ENCODE data around the gene C16orf74. TPM values are rescaled to one million over a fixed set of nuclear protein-coding genes. Genes with fewer than 3 reads are reported as not detected.

The C16orf74 gene
- total and polyA plus RNA-seq, 2 of the 8 experiments (the other 6 are each of a cell fraction or from before 2014, with no cell fraction given), result 7.3 to 9.3 TPM

DNA sequence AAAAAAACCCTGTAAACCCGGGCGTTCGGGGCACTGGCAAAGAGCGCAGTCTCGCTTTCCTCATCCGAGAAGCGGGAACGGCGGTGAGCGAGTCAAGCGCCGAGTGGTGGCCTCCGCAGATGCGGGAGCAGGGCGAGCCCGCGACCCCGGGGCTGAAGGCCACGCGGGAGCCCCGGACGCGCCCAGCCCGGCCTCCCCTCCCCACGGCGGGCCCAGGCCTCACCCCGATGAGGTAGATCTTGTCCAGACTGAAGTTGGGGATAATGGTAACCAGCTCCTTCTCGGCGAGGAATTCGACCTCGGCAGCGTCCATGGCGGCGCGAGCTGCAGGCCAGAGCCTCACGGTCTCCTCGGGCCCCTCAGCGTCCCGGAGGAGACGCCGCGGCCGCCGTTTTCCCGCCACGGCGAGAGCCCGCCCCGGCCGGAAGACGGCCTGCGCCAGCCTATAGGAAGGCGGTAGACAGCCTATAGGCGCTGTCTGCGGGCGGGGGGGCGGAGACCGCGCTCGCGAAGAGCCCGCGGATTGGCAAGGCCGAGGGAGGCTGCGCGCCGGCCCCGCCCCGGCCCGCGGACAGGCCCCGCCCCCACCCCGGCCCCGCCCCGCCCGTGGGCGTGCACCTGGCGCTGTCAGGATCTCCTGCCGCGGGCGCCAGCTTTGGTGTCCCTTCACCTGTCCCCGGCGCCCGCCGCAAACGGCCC is 62.2 kb downstream of the C16orf74 start, which contains the start of gene GINS2 (continued):
- TF ChIP-seq, protein P1, sequence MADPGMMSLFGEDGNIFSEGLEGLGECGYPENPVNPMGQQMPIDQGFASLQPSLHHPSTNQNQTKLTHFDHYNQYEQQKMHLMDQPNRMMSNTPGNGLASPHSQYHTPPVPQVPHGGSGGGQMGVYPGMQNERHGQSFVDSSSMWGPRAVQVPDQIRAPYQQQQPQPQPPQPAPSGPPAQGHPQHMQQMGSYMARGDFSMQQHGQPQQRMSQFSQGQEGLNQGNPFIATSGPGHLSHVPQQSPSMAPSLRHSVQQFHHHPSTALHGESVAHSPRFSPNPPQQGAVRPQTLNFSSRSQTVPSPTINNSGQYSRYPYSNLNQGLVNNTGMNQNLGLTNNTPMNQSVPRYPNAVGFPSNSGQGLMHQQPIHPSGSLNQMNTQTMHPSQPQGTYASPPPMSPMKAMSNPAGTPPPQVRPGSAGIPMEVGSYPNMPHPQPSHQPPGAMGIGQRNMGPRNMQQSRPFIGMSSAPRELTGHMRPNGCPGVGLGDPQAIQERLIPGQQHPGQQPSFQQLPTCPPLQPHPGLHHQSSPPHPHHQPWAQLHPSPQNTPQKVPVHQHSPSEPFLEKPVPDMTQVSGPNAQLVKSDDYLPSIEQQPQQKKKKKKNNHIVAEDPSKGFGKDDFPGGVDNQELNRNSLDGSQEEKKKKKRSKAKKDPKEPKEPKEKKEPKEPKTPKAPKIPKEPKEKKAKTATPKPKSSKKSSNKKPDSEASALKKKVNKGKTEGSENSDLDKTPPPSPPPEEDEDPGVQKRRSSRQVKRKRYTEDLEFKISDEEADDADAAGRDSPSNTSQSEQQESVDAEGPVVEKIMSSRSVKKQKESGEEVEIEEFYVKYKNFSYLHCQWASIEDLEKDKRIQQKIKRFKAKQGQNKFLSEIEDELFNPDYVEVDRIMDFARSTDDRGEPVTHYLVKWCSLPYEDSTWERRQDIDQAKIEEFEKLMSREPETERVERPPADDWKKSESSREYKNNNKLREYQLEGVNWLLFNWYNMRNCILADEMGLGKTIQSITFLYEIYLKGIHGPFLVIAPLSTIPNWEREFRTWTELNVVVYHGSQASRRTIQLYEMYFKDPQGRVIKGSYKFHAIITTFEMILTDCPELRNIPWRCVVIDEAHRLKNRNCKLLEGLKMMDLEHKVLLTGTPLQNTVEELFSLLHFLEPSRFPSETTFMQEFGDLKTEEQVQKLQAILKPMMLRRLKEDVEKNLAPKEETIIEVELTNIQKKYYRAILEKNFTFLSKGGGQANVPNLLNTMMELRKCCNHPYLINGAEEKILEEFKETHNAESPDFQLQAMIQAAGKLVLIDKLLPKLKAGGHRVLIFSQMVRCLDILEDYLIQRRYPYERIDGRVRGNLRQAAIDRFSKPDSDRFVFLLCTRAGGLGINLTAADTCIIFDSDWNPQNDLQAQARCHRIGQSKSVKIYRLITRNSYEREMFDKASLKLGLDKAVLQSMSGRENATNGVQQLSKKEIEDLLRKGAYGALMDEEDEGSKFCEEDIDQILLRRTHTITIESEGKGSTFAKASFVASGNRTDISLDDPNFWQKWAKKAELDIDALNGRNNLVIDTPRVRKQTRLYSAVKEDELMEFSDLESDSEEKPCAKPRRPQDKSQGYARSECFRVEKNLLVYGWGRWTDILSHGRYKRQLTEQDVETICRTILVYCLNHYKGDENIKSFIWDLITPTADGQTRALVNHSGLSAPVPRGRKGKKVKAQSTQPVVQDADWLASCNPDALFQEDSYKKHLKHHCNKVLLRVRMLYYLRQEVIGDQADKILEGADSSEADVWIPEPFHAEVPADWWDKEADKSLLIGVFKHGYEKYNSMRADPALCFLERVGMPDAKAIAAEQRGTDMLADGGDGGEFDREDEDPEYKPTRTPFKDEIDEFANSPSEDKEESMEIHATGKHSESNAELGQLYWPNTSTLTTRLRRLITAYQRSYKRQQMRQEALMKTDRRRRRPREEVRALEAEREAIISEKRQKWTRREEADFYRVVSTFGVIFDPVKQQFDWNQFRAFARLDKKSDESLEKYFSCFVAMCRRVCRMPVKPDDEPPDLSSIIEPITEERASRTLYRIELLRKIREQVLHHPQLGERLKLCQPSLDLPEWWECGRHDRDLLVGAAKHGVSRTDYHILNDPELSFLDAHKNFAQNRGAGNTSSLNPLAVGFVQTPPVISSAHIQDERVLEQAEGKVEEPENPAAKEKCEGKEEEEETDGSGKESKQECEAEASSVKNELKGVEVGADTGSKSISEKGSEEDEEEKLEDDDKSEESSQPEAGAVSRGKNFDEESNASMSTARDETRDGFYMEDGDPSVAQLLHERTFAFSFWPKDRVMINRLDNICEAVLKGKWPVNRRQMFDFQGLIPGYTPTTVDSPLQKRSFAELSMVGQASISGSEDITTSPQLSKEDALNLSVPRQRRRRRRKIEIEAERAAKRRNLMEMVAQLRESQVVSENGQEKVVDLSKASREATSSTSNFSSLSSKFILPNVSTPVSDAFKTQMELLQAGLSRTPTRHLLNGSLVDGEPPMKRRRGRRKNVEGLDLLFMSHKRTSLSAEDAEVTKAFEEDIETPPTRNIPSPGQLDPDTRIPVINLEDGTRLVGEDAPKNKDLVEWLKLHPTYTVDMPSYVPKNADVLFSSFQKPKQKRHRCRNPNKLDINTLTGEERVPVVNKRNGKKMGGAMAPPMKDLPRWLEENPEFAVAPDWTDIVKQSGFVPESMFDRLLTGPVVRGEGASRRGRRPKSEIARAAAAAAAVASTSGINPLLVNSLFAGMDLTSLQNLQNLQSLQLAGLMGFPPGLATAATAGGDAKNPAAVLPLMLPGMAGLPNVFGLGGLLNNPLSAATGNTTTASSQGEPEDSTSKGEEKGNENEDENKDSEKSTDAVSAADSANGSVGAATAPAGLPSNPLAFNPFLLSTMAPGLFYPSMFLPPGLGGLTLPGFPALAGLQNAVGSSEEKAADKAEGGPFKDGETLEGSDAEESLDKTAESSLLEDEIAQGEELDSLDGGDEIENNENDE (IDR thresholded peaks at IDR 0.05; ENCODE audit: insufficient replicate concordance, low read length), result no peak
- TF ChIP-seq ZNF274 (IDR thresholded peaks at IDR 0.05; ENCODE audit: borderline replicate concordance, extremely low read depth, low read length) (no peak), HDAC2 (IDR thresholded peaks at IDR 0.05; ENCODE audit: borderline replicate concordance in 1 of 2, low read depth in 2 of 2, low read length in 2 of 2) (no peak; a peak in 1 of 4 replicates), BRCA1 (IDR thresholded peaks at IDR 0.05; ENCODE audit: low read depth, low read length) (no peak), RXRA (IDR thresholded peaks at IDR 0.05; ENCODE audit: insufficient read depth, low read depth, low read length) (no peak), YY1 (IDR thresholded peaks at IDR 0.05; ENCODE audit: low read depth, low read length) (peak; percentile 74; the same call in 1 of the 2 replicates), EGR1 (IDR thresholded peaks at IDR 0.05; ENCODE audit: borderline replicate concordance, low read depth, low read length) (no peak), CBX8 (IDR thresholded peaks at IDR 0.05; ENCODE audit: borderline replicate concordance, low read depth, low read length) (no peak), KDM4A (IDR thresholded peaks at IDR 0.05; ENCODE audit: low read depth, low read length, severe bottlenecking) (peak; percentile 83), TAF1 (IDR thresholded peaks at IDR 0.05; ENCODE audit: low read depth, low read length) (peak; percentile 57; the same call in 1 of the 2 replicates)
